SK-N-SH (cell line): Measurements from ENCODE around the gene ZNF592. TPM values are rescaled to one million over a fixed set of nuclear protein-coding genes. Genes with fewer than 3 reads are reported as not detected.

Source experiments
- CTCF ChIA-PET: fragments of 300-600, 350-600 bp; formaldehyde crosslinking; extraction: SDS; loops from one replicate; lab custom pipeline; 2021; lab: Yijun Ruan, JAX
- POLR2A ChIA-PET: fragments of 350-600 bp; sonication (Branson Sonifier 250); formaldehyde crosslinking; extraction: SDS; loops from one replicate; lab custom pipeline; 2020; ENCODE audit warnings: antibody characterized with exemption, inconsistent platforms; lab: Yijun Ruan, JAX
- DNase-seq: peaks from one replicate; pipeline ENCODE4 v3.0.0; 2012
- H2AFZ ChIP-seq: fragments of 200-600 bp; sonication (generic); 2 replicates; pipeline ENCODE4 v1.8.1; 2016; ENCODE audit warnings: antibody characterized with exemption, mild to moderate bottlenecking, low read depth
- H3F3A ChIP-seq: fragments of 200-600 bp; sonication (generic); replicated peaks from 2 replicates; pipeline ENCODE3; 2016; ENCODE audit warnings: antibody characterized with exemption, mild to moderate bottlenecking; ENCODE audit not compliant: insufficient read depth
- H3K27ac ChIP-seq, 2 experiments: fragments of 200-500 bp in 1 of 2; fragments of 200-600 bp in 1 of 2; sonication (Bioruptor generic) in 1 of 2; sonication (generic), shearing (Covaris generic) in 1 of 2; 2 replicates each; pipeline versions ENCODE4 v1.5.1 to v1.6.1; 2014 to 2016; ENCODE audit warnings: low read depth in 2 of 2, inconsistent platforms in 1 of 2, low read length in 1 of 2, mild to moderate bottlenecking in 1 of 2, mixed read lengths in 1 of 2
- H3K27me3 ChIP-seq: fragments of 200-600 bp; sonication (generic), shearing (Covaris generic); 2 replicates; pipeline ENCODE4 v1.6.1; 2016; ENCODE audit warnings: mixed run types; ENCODE audit not compliant: insufficient read depth
- H3K36me3 ChIP-seq, 2 experiments: fragments of 200-500 bp in 1 of 2; fragments of 200-600 bp in 1 of 2; sonication (Bioruptor generic) in 1 of 2; sonication (generic) in 1 of 2; replicated peaks in 1 of 2; 2 replicates each; pipeline versions ENCODE3 to v1.5.1; 2014 to 2016; ENCODE audit warnings: low read length in 1 of 2, mild to moderate bottlenecking in 1 of 2; ENCODE audit not compliant: insufficient read depth in 2 of 2, control insufficient read depth in 1 of 2
- H3K4me1 ChIP-seq, 2 experiments: fragments of 200-500 bp in 1 of 2; fragments of 200-600 bp in 1 of 2; sonication (Bioruptor generic) in 1 of 2; sonication (generic), shearing (Covaris generic) in 1 of 2; 2 replicates each; pipeline versions ENCODE4 v1.5.1 to v1.6.1; 2014 to 2016; ENCODE audit warnings: low read depth in 1 of 2, low read length in 1 of 2, mixed run types in 1 of 2; ENCODE audit not compliant: insufficient read depth in 2 of 2, control insufficient read depth in 1 of 2
- H3K4me2 ChIP-seq: fragments of 200-600 bp; sonication (generic), shearing (Covaris generic); 2 replicates; pipeline ENCODE4 v1.6.1; 2017; ENCODE audit warnings: mixed run types
- H3K4me3 ChIP-seq, 2 experiments: fragments of 200-500 bp in 1 of 2; fragments of 200-600 bp in 1 of 2; sonication (Bioruptor generic) in 1 of 2; sonication (generic), shearing (Covaris generic) in 1 of 2; 2 replicates each; pipeline versions ENCODE4 v1.5.1 to v1.8.1; 2014 to 2016; ENCODE audit warnings: low read depth in 2 of 2, inconsistent platforms in 1 of 2, low read length in 1 of 2, mild to moderate bottlenecking in 1 of 2, mixed read lengths in 1 of 2, moderate library complexity in 1 of 2
- H3K79me2 ChIP-seq: fragments of 200-600 bp; sonication (generic); 2 replicates; pipeline ENCODE4 v1.8.1; 2017; ENCODE audit warnings: mild to moderate bottlenecking; ENCODE audit not compliant: insufficient read depth
- H3K9ac ChIP-seq: fragments of 200-600 bp; sonication (generic); 2 replicates; pipeline ENCODE4 v1.6.1; 2017; ENCODE audit warnings: mixed run types
- H3K9me2 ChIP-seq: fragments of 200-600 bp; sonication (generic); 2 replicates; pipeline ENCODE4 v1.6.1; 2017; ENCODE audit warnings: mixed run types
- H3K9me3 ChIP-seq: fragments of 200-600 bp; sonication (generic); 2 replicates; pipeline ENCODE4 v1.6.1; 2017; ENCODE audit warnings: mixed run types, mild to moderate bottlenecking, moderate library complexity
- H4K20me1 ChIP-seq: fragments of 200-600 bp; sonication (generic); 2 replicates; pipeline ENCODE4 v1.6.1; 2017; ENCODE audit warnings: mild to moderate bottlenecking, mixed run types; ENCODE audit not compliant: insufficient read depth
- CTCF ChIP-seq: fragments of 200-600 bp; sonication (generic); IDR thresholded peaks from 2 replicates; pipeline ENCODE4 v1.6.1; 2017; ENCODE audit warnings: antibody characterized with exemption, mild to moderate bottlenecking, moderate library complexity
- ELF1 ChIP-seq: IDR thresholded peaks from 2 replicates; pipeline ENCODE4 v1.4.0; 2012
- FOXM1 ChIP-seq: IDR thresholded peaks from 2 replicates; pipeline ENCODE4 v1.4.0; 2012; ENCODE audit warnings: low read depth, mild to moderate bottlenecking
- MEF2A ChIP-seq: IDR thresholded peaks from 2 replicates; pipeline ENCODE4 v1.4.0; 2012; ENCODE audit warnings: low read depth, borderline replicate concordance
- NFIC ChIP-seq: IDR thresholded peaks from 2 replicates; pipeline ENCODE4 v1.4.0; 2012; ENCODE audit warnings: borderline replicate concordance
- RAD21 ChIP-seq: IDR thresholded peaks from 2 replicates; pipeline ENCODE4 v1.6.1; 2012; ENCODE audit warnings: mild to moderate bottlenecking, low read length
- RXRA ChIP-seq: IDR thresholded peaks from 2 replicates; pipeline ENCODE4 v1.4.0; 2012; ENCODE audit warnings: low read depth, mild to moderate bottlenecking, borderline replicate concordance
- SMC3 ChIP-seq: IDR thresholded peaks from 2 replicates; pipeline ENCODE4 v1.6.1; 2012; ENCODE audit warnings: low read depth, low read length, improper control_type of control experiment
- TEAD4 ChIP-seq: IDR thresholded peaks from 2 replicates; pipeline ENCODE4 v1.4.0; 2012; ENCODE audit warnings: mild to moderate bottlenecking, borderline replicate concordance; ENCODE audit not compliant: insufficient read depth
- WGBS: methylation state at CpG from one replicate; pipeline ENCODE4 v1.1.6; 2017; ENCODE audit warnings: low lambda C conversion rate; 5-methylcytosine and 5-hydroxymethylcytosine counted together
- polyA plus RNA-seq, 3 experiments: library from polyadenylated mRNA; depleted of rRNA; stranded (reverse); fragments of >200 nt; gene quantifications; 2 replicates each; pipeline ENCODE4 v1.2.3, GENCODE V29; 2012
- TF ChIP-seq, protein P1 (sequence below): IDR thresholded peaks from 2 replicates; pipeline ENCODE4; 2012
- TF ChIP-seq, protein P2 (sequence below): IDR thresholded peaks from 2 replicates; pipeline ENCODE4 v1.4.0; 2012; ENCODE audit warnings: low read depth, borderline replicate concordance
- TF ChIP-seq, protein P3 (sequence below): IDR thresholded peaks from 2 replicates; pipeline ENCODE4 v1.4.0; 2012; ENCODE audit warnings: low read depth, borderline replicate concordance

Gene ZNF592
- polyA plus RNA-seq, 1 of the 3 experiments (the other 2 are of a cell fraction): 8.0 TPM

DNA sequence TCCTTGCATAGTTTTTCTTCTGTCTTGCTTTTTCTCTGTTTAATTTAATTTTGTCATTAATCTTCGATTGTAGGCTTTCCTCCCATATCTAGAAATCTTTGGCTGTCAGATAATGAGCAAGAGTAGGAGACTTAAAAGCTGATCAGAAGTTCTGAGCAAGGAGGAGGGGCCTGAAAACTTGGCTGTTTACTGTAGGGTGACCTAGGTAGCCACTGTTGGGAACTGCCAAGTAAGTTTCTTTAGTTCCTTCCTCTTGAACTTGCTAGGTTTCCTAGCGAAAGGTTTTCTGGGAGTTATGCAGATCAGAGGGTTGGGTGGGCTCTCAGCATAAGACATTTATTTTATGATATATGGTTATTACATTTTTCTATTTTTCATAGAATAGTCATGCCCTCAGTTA lies 83.2 kb downstream of the ZNF592 start:
- no peaks in the 10 kb centered on the region for H3K9me3 ChIP-seq
- H3K4me3 ChIP-seq: no peak overlapping the region
- no peaks in the 10 kb centered on the region for H3K79me2 ChIP-seq
- POLR2A ChIA-PET: no interaction called here
- DNase-seq: no peak
- no peak overlapping the region for H3K27ac ChIP-seq
- H3K4me2 ChIP-seq: no peak overlapping the region
- WGBS: 47% methylated on average over 2 of the region's 2 CpGs
- no peaks in the 10 kb centered on the region for H4K20me1 ChIP-seq
- no peaks in the 10 kb centered on the region for H3F3A ChIP-seq
- H3K36me3 ChIP-seq: no peaks in the 10 kb centered on the region
- no peaks in the 10 kb centered on the region for H3K27me3 ChIP-seq
- CTCF ChIA-PET: interaction anchor here (1.6 to 6.7 kb wide), 3 partner anchors 8 to 97 kb away, joined by 5 to 38 read pairs (median 6); no protein-coding TSS in a partner anchor
- no peak overlapping the region for H2AFZ ChIP-seq
- H3K9ac ChIP-seq: no peak overlapping the region
- H3K9me2 ChIP-seq: no peaks in the 10 kb centered on the region
- no peak for TF ChIP-seq FOXM1
- TF ChIP-seq TEAD4: no peak
- TF ChIP-seq, protein P1, sequence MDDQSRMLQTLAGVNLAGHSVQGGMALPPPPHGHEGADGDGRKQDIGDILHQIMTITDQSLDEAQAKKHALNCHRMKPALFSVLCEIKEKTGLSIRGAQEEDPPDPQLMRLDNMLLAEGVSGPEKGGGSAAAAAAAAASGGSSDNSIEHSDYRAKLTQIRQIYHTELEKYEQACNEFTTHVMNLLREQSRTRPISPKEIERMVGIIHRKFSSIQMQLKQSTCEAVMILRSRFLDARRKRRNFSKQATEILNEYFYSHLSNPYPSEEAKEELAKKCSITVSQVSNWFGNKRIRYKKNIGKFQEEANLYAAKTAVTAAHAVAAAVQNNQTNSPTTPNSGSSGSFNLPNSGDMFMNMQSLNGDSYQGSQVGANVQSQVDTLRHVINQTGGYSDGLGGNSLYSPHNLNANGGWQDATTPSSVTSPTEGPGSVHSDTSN: no peak
- TF ChIP-seq, protein P2, sequence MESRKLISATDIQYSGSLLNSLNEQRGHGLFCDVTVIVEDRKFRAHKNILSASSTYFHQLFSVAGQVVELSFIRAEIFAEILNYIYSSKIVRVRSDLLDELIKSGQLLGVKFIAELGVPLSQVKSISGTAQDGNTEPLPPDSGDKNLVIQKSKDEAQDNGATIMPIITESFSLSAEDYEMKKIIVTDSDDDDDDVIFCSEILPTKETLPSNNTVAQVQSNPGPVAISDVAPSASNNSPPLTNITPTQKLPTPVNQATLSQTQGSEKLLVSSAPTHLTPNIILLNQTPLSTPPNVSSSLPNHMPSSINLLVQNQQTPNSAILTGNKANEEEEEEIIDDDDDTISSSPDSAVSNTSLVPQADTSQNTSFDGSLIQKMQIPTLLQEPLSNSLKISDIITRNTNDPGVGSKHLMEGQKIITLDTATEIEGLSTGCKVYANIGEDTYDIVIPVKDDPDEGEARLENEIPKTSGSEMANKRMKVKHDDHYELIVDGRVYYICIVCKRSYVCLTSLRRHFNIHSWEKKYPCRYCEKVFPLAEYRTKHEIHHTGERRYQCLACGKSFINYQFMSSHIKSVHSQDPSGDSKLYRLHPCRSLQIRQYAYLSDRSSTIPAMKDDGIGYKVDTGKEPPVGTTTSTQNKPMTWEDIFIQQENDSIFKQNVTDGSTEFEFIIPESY: no peak
- TF ChIP-seq CTCF: no peak
- TF ChIP-seq, protein P3, sequence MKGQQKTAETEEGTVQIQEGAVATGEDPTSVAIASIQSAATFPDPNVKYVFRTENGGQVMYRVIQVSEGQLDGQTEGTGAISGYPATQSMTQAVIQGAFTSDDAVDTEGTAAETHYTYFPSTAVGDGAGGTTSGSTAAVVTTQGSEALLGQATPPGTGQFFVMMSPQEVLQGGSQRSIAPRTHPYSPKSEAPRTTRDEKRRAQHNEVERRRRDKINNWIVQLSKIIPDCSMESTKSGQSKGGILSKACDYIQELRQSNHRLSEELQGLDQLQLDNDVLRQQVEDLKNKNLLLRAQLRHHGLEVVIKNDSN: no peak
- TF ChIP-seq ELF1: no peak
- no peak for TF ChIP-seq RXRA
- no peak for TF ChIP-seq SMC3
- TF ChIP-seq NFIC: no peak
- TF ChIP-seq RAD21: no peak
- TF ChIP-seq MEF2A: no peak
- peaks cover 7 to 16% of the 10 kb centered on the region in 2 experiments; a peak in 2 of 4 replicates for H3K4me1 ChIP-seq
